ENCODE data around the gene SMR3A. TPM values are rescaled to one million over a fixed set of nuclear protein-coding genes. Genes with fewer than 3 reads are reported as not detected.

SMR3A gene
- total and polyA plus RNA-seq, 2 experiments from 2014 or later = not detected

DNA sequence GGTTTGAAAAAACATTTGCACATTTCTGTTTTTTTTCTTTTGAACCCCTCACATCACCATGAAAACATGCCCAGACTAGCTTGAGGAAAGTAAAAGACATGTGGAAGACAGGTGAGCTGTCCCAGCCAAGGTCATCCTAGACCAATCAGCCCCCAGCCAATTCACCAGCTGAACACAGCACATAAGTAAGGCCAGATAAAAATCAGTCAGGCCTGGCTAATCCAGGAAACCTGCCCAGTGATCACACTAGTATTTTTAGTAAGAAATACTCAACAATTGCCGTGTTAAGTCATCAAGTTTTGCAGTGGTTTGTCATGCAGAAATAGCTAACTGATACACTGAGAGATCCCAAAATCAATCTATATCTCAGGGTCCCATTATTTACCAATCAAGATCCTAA lies 4.4 kb upstream of the SMR3A start:
- TF ChIP-seq, protein P1, sequence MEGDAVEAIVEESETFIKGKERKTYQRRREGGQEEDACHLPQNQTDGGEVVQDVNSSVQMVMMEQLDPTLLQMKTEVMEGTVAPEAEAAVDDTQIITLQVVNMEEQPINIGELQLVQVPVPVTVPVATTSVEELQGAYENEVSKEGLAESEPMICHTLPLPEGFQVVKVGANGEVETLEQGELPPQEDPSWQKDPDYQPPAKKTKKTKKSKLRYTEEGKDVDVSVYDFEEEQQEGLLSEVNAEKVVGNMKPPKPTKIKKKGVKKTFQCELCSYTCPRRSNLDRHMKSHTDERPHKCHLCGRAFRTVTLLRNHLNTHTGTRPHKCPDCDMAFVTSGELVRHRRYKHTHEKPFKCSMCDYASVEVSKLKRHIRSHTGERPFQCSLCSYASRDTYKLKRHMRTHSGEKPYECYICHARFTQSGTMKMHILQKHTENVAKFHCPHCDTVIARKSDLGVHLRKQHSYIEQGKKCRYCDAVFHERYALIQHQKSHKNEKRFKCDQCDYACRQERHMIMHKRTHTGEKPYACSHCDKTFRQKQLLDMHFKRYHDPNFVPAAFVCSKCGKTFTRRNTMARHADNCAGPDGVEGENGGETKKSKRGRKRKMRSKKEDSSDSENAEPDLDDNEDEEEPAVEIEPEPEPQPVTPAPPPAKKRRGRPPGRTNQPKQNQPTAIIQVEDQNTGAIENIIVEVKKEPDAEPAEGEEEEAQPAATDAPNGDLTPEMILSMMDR (IDR thresholded peaks at IDR 0.05; ENCODE audit: poor library complexity) = no peak
- TF ChIP-seq EZH2 (IDR thresholded peaks at IDR 0.05; ENCODE audit: borderline replicate concordance) (no peak), EZH2phosphoT487 (IDR thresholded peaks at IDR 0.05; ENCODE audit: low read depth, severe bottlenecking, unreplicated experiment) (no peak)
- no peak for DNase-seq (ENCODE audit: low spot score)
- H4K20me1 ChIP-seq (ENCODE audit: insufficient read depth, poor library complexity, severe bottlenecking) = no peaks in the 10 kb centered on the region
- H3K9me2 ChIP-seq (replicated peaks; ENCODE audit: insufficient read depth) = no peaks in the 10 kb centered on the region
- H3K4me1 ChIP-seq (ENCODE audit: insufficient read depth) = no peaks in the 10 kb centered on the region
- WGBS (ENCODE audit: low lambda C conversion rate, missing lambda C conversion rate) = 82% methylated on average over 1 of the region's 1 CpG
- H3K27me3 ChIP-seq = no peaks in the 10 kb centered on the region
- no peaks in the 10 kb centered on the region for H3K9me3 ChIP-seq (ENCODE audit: low read depth)
- no peaks in the 10 kb centered on the region for H3K36me3 ChIP-seq (replicated peaks; ENCODE audit: insufficient read depth, low read depth)
- H3K79me2 ChIP-seq = no peaks in the 10 kb centered on the region
- H3K4me3 ChIP-seq = no peak overlapping the region
- H2AFZ ChIP-seq = no peak overlapping the region
- H3K27ac ChIP-seq = no peak overlapping the region
- H3K4me2 ChIP-seq = no peak overlapping the region

DNA sequence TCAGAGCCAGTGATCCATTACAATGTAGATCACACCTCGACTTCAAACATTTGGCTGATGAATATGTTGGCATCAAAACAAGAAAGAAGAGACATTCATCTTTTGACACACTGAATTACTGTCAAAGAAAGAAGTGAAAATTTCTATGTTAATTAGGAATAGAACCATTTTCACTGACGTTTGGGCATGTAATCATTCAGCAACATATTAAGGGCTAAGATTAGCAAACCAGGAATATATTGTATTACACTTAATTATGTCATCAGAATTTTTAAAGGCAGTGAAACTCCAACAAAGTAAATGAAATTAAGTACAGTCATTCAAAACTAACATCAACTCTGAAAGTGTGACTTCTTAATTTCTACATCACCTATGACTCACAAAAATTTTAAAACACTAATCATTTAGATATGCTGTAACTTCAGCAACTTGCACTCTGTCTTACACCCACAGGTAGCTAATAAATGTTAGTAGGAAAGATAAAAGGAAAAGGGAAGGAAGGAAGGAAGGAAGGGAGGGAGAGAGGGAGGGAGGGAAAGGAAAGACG lies 1.4 kb upstream of the SMR3A start:
- Histone ChIP-seq H3K9me2 (replicated peaks; ENCODE audit: insufficient read depth) (no peaks in the 10 kb centered on the region), H3K27me3 (no peaks in the 10 kb centered on the region), H3K9me3 (ENCODE audit: low read depth) (no peaks in the 10 kb centered on the region), H4K20me1 (ENCODE audit: insufficient read depth, poor library complexity, severe bottlenecking) (no peaks in the 10 kb centered on the region), H3K4me3 (no peak overlapping the region), H3K4me1 (ENCODE audit: insufficient read depth) (no peaks in the 10 kb centered on the region), H2AFZ (no peak overlapping the region), H3K27ac (no peak overlapping the region), H3K79me2 (no peaks in the 10 kb centered on the region), H3K4me2 (no peak overlapping the region), H3K36me3 (replicated peaks; ENCODE audit: insufficient read depth, low read depth) (no peaks in the 10 kb centered on the region)
- TF ChIP-seq EZH2phosphoT487 (IDR thresholded peaks at IDR 0.05; ENCODE audit: low read depth, severe bottlenecking, unreplicated experiment) (no peak), EZH2 (IDR thresholded peaks at IDR 0.05; ENCODE audit: borderline replicate concordance) (no peak)
- TF ChIP-seq, protein P1 (IDR thresholded peaks at IDR 0.05; ENCODE audit: poor library complexity) = no peak
- no peak for DNase-seq (ENCODE audit: low spot score)
- 52% methylated on average over 3 of the region's 3 CpGs for WGBS (ENCODE audit: low lambda C conversion rate, missing lambda C conversion rate)

DNA sequence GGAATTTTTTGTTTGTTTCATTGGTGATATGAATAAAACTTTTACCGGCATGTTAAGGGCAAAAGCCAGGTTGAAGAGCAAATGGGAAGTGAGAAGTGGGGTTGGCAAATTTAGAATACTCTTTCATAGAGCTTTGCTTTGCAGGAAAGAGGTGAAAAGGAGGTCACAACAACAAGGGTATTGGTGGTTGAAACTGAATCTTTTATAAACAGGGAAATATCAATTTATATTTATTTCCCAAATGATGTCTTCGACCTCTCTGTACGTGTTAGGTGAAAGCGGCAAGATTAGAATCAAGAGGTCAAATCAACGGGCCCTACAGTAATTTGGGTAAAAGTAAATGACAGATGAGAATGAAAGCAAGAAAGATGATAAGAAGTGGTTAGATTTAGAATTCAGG lies 3.4 kb downstream of the SMR3A start:
- H3K9me3 ChIP-seq (ENCODE audit: low read depth) = no peaks in the 10 kb centered on the region
- no peaks in the 10 kb centered on the region for H3K27me3 ChIP-seq
- H3K79me2 ChIP-seq = no peaks in the 10 kb centered on the region
- H3K4me1 ChIP-seq (ENCODE audit: insufficient read depth) = no peaks in the 10 kb centered on the region
- no peak for DNase-seq (ENCODE audit: low spot score)
- WGBS (ENCODE audit: low lambda C conversion rate, missing lambda C conversion rate) = 88% methylated on average over 5 of the region's 5 CpGs
- H3K9me2 ChIP-seq (replicated peaks; ENCODE audit: insufficient read depth) = no peaks in the 10 kb centered on the region
- no peaks in the 10 kb centered on the region for H4K20me1 ChIP-seq (ENCODE audit: insufficient read depth, poor library complexity, severe bottlenecking)
- no peak overlapping the region for H2AFZ ChIP-seq
- H3K4me3 ChIP-seq = no peak overlapping the region
- TF ChIP-seq EZH2phosphoT487 (IDR thresholded peaks at IDR 0.05; ENCODE audit: low read depth, severe bottlenecking, unreplicated experiment) (no peak), EZH2 (IDR thresholded peaks at IDR 0.05; ENCODE audit: borderline replicate concordance) (no peak)
- TF ChIP-seq, protein P1 (IDR thresholded peaks at IDR 0.05; ENCODE audit: poor library complexity) = no peak
- no peak overlapping the region for H3K4me2 ChIP-seq
- H3K27ac ChIP-seq = no peak overlapping the region
- no peaks in the 10 kb centered on the region for H3K36me3 ChIP-seq (replicated peaks; ENCODE audit: insufficient read depth, low read depth)

Measured in hepatocyte (in vitro differentiated cells).